Activated T-cell treated with anti-CD3 and anti-CD28 coated beads, Interleukin-2, amount 50 U/mL, for 1 hour (primary cell): ENCODE measurements around the gene BCAS4.
"Not testable (repeated sequence)": the region's sequence is repeated elsewhere in the genome, so short reads cannot be mapped to it uniquely, and the experiment has no call there.

Experiments
- DNase-seq: peaks from one replicate; pipeline ENCODE4 v3.0.0-alpha.2; 2020

BCAS4 gene

DNA sequence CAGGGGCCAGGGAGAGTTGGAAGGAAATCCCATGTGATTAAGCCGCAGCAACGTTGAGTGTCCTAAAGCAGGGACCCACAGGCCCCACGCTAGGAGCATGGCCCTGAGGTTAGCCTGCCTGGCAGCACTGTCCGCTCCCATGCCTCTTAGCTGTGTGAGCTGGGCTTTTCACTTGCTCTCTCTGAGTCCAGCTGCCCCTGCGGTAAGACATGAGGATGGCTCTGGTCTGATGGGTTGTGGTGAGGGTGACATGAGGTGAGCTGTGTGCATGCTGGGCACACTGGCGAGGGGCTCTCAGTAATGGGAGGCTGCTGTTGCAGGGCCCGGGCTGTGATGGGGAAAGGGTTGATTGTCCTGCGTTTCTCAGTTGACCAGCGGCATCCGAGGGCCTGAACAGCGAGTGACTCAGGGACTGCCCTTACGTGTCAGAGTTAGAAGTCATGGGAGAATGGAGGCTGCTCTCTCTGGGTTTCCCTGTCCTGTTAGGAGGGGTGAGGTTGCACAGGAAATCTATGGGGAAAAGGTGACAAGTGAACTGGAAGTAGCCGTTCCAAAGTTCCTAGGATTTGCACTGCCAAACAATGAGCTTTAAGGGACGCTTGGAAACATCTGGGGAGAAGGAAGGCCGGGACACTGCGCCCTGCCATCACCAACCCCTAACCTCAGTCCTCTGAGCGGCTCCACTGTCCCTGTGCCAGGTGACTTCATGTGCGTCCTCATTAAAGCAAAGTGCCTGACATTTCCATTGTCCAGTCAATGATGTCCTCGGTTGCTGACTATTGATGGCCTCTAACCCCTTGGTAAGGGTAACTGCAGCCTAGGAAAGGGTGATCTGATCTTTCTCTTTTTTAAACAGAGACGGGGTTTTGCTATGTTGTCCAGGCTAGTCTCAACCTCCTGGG is 85.0 kb downstream of the BCAS4 start:
- no peak for DNase-seq

DNA sequence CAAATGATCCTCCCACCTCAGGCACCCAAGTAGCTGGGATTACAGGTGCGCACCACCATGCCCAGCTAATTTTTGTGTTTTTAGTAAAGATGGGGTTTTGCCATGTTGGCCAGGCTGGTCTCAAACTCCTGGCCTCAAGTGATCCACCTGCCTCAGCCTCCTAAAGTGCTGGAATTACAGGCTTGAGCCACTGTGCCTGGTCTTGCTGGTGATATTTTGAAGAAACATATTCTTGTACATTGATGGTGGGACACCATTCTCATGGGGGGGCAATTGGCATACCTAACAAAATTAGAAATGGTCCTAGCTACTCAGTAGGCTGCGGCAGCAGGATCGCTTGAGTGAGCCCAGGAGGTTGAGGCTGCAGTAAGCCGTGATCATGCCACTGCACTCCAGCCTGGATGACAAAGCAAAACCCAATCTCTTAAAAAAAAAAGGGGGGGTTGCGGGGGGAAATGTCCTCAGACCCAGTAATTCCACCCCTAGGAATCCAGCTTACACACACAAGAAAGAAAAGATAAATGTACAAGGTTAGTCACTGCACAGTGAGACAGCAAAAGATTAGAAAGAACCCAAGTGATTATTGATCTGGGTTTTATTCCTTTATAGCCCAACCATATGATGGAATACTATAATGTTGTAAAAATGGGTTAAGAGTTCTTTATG is 87.0 kb downstream of the BCAS4 start:
- DNase-seq = not testable (repeated sequence)

DNA sequence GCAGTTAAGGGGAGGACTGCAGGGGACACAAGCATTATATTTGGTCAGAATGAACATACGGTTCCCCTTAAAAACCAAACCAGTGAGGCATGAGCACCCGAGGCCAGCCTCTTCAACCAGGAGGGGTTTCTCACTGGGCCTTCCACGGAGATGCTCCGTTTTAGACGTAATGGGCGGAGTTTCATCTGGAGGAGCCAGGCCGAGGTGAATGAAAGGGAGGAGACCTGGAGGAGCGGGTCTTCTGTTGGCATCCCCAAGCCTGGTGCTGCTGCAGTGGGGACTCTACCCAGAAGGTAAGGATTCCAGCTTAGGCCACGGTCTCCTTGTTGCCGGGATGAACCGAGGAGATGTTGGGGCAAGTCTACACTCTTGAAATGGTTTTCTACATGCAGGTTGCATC is 89.0 kb downstream of the BCAS4 start:
- no peak for DNase-seq

DNA sequence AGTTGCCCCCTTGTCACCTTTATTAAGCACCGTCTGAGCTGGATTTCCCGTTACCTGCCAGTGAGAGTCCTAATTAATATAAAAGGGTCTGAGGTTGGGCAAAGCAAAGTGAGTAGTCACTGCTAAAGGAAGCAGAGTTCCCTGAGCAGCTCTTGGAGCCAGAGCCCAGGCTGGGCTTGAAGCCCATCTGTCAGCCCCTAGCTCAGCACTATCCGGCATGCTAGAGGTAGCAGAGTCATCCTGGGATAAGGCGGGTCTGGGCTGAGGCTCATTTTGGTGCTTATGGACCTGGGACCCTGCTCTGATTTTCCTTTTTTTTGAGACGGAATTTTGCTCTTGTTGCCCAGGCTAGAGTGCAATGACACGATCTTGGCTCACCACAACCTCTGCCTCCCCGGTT is 90.2 kb downstream of the BCAS4 start:
- no peak for DNase-seq

DNA sequence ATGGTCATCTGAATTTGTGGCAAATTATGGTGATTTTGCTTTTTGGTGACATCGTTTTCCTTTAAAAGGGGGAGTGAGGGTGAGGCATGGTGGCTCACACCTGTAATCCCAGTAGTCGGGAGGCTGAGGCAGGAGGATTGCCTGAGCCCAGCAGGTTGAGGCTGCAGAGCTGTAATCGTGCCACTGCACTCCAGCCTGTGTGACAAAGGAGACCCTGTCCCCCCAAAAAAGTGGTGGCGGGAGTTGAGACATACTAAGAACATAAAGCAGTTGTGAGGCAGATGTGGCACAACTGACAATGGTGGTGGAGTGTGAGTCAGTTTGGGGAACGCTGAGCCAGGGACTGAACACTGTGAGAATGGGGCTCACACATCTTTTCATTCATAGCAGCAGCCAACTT is 90.9 kb downstream of the BCAS4 start:
- no peak for DNase-seq

DNA sequence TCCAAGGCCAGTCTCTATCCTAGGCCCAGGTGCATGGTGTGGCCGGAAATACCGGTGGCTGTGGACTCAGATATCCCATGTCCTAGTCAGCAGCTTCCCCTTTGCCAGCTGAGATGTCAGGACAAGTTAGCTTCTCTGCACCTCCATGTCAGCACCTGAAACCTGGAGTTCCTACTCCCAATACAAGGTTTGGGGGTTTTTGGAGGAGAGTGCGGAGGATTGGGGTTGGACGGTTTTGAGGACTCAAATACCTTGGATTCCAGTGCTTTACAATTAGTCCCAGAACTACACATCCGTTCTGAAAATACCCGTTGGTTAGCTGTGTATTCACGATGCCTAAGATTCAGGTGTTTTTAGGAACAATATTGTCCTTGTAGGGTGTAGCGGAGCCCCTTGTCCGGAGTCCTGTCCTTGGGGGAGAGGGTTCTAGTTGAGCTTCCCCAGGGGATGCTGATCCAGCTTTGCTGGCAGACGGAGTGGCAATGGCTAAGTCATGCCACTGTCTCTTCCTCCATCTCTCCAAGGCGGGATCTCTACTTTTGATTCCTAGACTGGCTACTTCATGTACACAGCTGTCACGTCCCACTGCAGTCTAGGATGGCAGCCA is 91.4 kb downstream of the BCAS4 start:
- no peak for DNase-seq

DNA sequence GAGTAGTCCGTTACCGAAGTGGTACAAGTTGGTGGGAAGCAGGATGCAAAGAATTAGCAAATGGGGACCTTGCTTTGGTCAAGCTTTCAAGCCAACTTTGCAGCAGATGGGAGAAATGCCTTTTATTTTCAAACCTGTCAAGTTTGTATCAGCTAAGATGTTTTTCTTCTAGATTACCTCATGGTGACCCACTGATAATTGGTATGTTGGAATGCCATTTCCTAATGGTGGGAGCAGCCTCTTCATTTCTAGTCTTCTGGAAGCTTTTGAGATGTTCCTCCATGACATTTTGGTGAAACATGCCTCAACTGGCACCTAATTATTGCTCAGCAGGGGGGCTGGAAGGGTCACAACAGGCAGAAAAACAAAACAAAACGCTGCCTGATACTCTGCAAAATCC is 92.7 kb downstream of the BCAS4 start:
- DNase-seq = no peak

DNA sequence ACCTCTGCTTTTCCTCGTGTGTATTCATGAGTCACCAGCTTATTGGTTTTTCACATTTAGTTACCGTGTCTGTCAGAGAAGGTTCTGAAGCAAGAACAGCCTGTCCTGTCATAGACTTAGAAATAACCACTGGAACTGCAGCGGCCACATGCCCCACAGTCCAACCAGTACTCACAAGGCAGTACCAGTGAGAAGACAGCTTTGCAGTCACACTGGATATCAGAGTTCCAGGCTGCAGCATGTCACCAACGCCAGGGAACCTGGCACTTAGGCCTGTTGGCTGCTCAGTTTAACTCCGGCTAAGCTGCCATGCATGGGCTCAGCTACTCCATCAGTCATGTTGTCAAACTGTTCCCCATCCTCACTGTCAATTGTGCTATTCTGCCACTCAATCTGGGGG is 96.3 kb downstream of the BCAS4 start:
- DNase-seq = no peak

DNA sequence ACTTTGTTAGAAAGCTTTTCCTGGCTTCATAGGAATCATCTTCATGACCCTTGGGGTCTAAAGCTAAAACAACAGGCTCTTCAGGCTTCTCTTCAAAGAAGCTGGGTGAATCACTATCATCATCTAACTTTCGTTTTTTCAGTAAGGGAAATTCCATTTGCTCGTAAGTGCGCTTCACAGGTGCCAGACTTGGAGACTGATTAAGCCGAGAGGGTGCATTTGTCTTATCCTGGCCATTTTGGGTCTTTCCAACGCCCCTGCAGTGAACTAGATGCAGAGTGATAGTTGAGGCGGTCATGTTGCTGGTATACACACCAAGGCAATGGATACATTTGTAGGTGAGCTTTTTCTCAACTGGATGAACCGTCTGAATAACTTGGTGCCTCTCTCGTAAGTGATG is 97.5 kb downstream of the BCAS4 start:
- DNase-seq = no peak

DNA sequence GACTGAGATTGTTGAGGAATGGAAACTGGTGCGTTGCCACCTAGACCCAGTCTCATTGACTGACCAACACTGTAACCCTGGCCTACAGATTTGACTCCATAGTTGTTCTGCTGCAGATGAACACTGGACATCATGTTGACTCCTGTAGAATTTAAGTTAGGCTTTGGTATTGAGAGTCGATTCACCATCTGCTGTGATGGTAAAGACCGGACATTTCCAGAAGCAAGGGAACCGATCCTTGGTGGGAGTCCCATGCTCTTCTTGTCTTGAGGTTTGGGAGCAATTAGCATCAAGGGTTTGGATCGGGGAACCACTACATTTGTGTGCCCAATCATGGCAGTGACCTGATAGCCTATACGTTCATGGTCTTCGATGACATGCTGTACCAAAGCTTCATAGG is 98.8 kb downstream of the BCAS4 start:
- DNase-seq = no peak

DNA sequence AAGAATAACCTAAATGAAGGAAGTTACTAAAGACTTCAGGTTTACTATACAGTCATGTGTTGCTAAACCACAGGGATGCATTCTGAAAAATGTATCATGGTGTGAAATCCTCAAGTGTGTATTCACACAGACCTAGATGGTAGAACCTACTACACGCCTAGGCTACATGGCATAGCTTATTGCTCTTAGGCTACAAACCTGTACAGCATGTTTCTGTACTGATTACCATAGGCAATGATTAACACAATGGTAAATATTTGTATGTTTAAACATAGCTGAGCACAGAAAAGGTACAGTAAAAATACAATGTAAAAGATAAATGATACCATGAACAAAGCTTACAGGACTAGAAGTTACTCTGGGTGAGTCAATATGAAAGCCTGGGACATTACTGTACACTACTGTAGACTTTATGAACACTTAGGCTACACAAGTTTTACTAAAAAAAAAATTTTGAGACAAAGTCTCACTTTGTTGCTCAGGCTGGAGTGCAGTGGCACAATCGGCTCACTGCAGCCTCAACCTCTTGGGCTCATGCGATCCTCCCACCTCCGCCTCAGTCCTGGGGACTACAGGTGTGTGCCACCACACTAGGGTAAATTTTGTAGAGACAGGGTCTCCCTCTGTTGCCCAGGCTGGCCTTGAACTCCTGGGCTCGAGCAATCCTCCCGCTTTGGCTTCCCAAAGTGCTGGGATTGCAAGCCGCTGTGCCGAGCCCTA is 100.4 kb downstream of the BCAS4 start:
- no peak for DNase-seq

DNA sequence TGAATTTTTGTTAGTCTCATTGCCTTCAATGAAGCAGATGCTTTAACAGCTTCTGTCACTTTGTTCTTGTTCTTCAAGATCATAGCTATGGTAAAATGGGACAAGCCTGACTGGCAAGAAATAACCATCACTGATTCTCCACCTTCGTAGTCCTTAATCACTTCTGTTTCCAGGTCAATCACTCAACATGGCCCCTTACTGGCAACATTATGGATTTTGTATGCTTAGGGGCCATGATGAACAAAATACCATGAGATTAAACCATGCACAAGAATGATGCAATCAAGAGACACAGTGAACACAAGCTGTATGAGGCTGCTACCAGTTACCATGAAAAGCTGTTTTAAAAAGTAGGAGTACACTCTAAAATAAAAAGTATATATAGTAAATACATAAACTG is 103.6 kb downstream of the BCAS4 start:
- no peak for DNase-seq

DNA sequence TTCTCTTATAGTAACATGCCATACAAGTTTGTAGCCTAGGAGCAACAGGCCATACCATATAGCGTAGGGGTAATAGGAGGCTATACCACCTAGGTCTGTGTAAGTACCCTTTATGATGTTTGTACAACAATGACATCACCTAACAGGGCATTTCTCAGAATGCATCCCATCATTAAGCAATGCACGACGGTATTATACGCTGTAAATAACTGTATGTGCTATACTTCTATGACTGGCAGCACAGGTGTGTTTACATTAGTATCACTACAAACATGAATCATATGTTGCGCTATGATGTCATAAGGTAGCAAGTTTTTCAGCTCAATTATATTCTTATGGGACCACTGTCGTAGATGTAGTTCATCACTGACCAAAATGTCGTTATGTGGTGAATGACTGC is 105.4 kb downstream of the BCAS4 start:
- DNase-seq = no peak

DNA sequence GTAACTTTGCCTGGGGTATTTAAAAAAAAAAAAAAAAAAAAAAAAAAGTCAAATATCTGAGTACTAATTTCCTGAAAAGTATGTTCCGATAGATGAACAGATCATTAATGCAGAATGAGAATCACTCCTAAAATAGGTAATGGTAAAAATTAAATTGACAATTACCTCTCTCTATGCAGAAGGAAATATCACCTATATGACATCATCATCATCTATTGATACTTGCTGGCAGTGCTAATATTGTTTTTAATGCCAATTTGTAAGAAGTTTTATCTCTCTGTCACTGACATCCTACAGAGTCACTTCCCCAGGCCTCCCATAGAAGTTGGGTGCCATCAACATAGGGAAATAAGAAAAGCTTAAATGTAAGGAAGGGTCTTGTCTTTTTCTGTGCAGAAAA is 106.4 kb downstream of the BCAS4 start:
- no peak for DNase-seq

DNA sequence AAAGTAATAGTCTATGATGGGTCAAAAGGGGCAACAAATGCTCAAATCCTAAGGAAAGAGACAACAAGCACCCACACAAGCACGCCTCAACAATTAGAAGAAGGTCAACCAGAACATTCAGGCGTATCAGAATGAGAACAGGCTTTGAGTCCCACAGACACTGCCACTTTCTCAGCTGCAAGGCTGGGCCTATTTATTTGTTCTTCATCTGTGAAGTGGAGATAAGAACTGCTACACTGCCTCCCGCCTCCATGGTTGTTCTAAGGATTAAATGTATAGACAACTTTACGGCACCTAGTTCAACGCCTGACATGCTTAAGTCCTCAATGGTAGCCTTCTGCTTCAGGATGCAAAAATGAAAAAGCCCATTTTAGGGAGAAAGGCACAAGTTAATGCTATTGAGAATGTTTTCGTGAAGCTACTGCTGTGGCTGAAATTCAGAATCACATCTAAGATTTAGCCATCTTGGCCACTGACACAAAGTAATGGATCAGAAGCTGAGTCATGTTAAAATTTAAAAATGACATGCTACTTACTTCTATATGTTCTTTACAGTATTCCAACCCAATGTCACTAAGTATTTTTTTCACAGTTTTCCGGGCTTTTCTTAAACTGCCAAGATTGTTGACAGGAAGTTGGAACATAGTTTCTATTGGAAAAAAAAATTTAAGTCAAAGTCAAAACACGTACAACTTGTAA is 108.6 kb downstream of the BCAS4 start:
- no peak for DNase-seq

DNA sequence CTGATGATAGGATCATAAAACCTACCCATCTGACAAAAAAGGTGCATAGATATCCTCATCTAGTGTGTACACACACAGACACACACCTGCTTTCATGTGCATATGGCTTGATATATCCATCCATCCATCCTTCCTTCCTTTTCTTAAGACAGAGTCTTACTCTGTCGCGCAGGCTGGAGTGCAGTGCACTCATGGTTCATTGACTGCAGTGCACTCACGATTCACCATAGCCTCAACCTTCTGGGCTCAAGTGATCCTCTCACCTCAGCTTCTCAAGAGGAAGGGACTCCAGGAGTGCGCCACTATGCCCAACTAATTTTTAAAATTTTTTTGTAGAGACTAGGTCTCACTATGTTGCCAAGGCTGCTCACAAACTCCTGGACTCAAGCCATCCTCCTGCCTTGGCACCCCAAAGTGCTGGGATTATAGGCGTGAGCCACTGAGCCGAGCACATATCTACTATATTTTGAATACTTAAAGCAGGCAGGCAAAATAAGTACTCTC is 109.3 kb downstream of the BCAS4 start:
- DNase-seq = no peak

DNA sequence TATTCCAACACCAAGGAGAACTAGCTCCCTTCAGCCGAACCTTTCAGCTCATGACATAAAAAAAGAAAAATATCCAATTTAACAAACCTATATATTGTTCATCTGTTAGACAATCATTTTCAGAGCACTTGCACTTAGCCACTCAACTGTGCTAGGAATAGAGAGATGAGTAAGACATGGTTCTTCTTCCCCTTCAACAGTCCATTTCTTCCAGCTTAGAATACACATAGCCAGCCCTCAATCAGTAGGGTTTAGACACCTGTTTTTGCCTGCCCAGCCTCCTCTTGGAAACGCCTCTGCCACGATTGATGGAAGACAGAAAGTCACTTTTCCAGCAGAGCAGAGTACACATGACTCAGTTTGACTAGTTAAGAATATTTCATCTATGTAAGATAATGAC is 114.6 kb downstream of the BCAS4 start:
- no peak for DNase-seq

DNA sequence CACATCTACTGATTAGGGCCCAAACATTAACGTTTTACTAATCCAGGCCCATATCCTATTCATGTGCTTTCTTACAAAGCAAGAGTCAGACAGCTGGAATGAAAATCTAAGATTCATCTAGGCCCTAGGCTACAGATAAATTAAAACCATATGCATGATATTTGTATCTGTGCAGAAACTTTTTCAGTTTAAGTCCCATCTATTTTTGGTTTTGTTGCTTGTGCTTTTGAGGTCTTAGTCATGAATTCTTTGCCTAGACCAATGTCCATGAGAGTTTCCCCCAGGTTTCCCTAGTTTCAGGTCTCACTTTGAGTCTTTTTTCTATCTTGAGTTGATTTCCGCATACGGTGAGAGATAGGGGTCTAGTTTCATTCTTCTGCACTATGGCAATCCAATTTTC is 116.2 kb downstream of the BCAS4 start:
- no peak for DNase-seq

DNA sequence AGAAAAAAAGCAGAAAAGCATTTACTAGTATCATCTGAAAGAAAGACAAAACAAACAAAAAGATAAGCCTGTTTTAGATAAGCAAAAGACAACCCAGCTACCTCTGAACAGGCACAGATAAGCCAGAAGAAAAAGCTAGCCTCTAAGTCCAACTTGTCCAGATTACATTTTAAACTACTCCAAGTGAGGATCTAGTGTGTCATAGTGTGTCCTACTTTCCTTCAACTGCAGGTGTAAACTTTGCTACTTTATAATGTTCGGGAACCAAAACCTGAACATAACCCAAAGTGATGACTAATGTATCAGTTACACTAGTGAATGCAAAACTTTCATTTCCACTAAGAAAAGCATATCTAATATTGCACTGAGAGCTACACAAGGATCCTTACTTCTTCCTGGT is 116.9 kb downstream of the BCAS4 start:
- DNase-seq = no peak

DNA sequence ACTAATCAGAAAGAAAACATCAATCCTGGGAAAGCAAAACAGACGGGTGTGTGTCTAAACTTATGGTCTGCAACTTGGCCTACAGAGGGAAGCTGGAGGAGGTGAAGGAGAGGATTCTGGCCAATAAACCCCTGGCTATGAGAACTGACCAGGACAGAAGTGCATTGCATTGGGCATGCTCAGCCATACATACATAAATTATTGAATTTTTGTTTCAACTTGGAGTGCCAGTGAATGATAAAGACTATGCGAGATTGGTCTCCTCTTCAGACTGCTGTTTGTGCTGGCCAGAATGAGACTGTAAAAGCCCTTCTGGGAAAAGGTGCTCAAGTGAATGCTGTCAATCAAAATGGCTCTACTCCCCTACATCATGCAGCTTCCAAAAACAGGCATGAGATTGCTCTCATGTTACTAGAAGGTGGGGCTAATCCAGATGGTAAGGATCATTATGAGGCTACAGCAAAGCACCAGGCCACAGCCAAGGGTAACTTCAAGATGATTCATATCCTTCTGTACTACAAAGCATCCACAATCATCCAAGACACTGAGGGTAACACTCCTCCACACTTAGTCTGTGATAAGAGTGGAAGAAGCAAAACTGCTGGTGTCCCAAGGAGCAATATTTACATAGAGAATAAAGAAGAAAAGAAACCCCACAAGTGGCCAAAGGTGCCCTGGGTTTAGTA is 119.0 kb downstream of the BCAS4 start:
- no peak for DNase-seq

DNA sequence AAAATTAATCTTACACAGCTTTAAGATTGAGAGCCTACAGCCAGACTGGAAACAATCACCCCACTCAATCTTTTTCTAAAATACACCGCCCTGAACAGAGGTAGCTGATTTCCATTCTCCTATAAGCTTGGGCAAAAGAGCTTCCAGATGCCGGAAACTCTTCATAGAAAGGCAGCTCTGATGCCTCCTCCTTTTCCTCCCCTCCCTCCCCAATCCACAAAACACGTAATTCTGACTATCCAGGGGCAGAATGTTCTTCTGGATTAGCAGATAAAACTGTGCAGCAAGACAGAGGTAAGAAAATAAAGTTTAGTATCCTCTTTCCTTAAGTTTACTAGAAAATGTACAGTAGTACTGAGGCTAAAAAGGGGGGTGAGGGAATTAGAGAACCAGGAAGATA is 120.6 kb downstream of the BCAS4 start:
- no peak for DNase-seq

DNA sequence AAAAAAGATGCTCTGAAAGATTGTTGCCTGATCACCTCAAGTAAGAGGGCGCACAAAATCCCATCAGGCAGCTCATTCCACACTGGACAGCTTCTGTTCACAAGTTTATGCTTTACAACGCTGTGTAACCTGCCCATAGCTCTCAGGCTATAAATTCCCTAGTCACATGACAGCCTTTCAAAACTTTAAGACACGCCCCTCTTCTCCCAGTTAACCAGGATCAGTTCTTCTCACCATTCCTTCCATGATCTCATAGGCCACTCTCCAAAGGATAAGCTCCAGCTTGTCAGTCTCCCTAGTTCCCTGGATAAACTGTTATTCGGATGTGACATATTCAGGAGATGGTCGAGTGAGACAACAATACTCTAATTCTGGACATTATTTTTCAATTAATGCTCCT is 121.4 kb downstream of the BCAS4 start:
- no peak for DNase-seq
